Fibroblast of lung (primary cell): Measurements from ENCODE around the gene TSSK6.

Source experiments
- CTCF ChIP-seq, 2 donors: IDR thresholded peaks in 1 of 2; conservative IDR thresholded peaks in 1 of 2; 1 replicate in 1 of 2; 2 replicates in 1 of 2; pipeline ENCODE4 v1.5.1; 2011 to 2012; ENCODE audit warnings: low read length in 2 of 2, control low read depth in 1 of 2, inconsistent platforms in 1 of 2, low read depth in 1 of 2, mild to moderate bottlenecking in 1 of 2
- EZH2 ChIP-seq: IDR thresholded peaks from 2 replicates; pipeline ENCODE4 v1.5.1; 2012; ENCODE audit warnings: low read length, control low read depth, mild to moderate bottlenecking; ENCODE audit errors: missing control alignments

GRCh38 chr19:19532806-19533701 is 17.7 kb upstream of the TSSK6 start:
- TF ChIP-seq CTCF (conservative IDR thresholded peaks at IDR 0.05 in 1 of 2, IDR thresholded peaks at IDR 0.05 in 1 of 2; ENCODE audit: low read depth in 1 of 2, low read length in 2 of 2) (no peak), EZH2 (no peak)
